Activated naive CD4-positive, alpha-beta T cell treated with anti-CD3 and anti-CD28 coated beads for 36 hours (primary cell): ENCODE measurements around the gene BASP1. TPM values are rescaled to one million over a fixed set of nuclear protein-coding genes. Genes with fewer than 3 reads are reported as not detected.

Experiments used
- CTCF ChIA-PET: fragments of 350-600 bp; sonication (Branson Sonifier 250); formaldehyde crosslinking; loops from one replicate; lab custom pipeline; 2021; ENCODE audit warnings: antibody characterized with exemption; lab: Charles Lee
- DNase-seq: peaks from one replicate; pipeline ENCODE4 v3.0.0-alpha.2; 2020
- H3K27ac Mint-ChIP-seq: one replicate; pipeline ENCODE4 v1.8.0; 2021; ENCODE audit warnings: mild to moderate bottlenecking, mixed read lengths
- H3K27me3 Mint-ChIP-seq: one replicate; pipeline ENCODE4 v1.8.0; 2021; ENCODE audit warnings: low read depth, mixed read lengths
- H3K36me3 Mint-ChIP-seq: one replicate; pipeline ENCODE4 v1.8.0; 2021; ENCODE audit warnings: low read depth, mixed read lengths
- H3K4me1 Mint-ChIP-seq: one replicate; pipeline ENCODE4 v1.8.0; 2021; ENCODE audit warnings: low read depth, mixed read lengths
- H3K4me3 Mint-ChIP-seq: one replicate; pipeline ENCODE4 v1.8.0; 2021; ENCODE audit warnings: mild to moderate bottlenecking, moderate library complexity, mixed read lengths
- H3K9me3 Mint-ChIP-seq: one replicate; pipeline ENCODE4 v1.8.0; 2021; ENCODE audit warnings: mixed read lengths
- intact Hi-C: fragments of 100-400 bp; cut with micrococcal nuclease; formaldehyde crosslinking; loops from one replicate; pipeline ENCODE4 v1.15.1; 2023
- total RNA-seq, 2 experiments: library from RNA; stranded (reverse); gene quantifications; one replicate each; pipeline ENCODE4 v1.2.3, GENCODE V29; 2021

The BASP1 gene
- total RNA-seq, 2 experiments from 2014 or later = 0.62 to 0.94 TPM

- no peak overlapping the region for H3K4me3 Mint-ChIP-seq
- CTCF ChIA-PET = no interaction called here
- DNase-seq = no peak
- H3K27ac Mint-ChIP-seq = no peak overlapping the region
- H3K27me3 Mint-ChIP-seq = no peaks in the 10 kb centered on the region
- peaks cover 6% of the 10 kb centered on the region for H3K9me3 Mint-ChIP-seq
- H3K4me1 Mint-ChIP-seq = no peaks in the 10 kb centered on the region
- no peaks in the 10 kb centered on the region for H3K36me3 Mint-ChIP-seq
- intact Hi-C loops = no loop called here
These were observed 108.6 kb downstream of the BASP1 start for GRCh38 chr5:17325770-17326599.
